ENCODE measurements around the gene KSR1. TPM values are rescaled to one million over a fixed set of nuclear protein-coding genes. Genes with fewer than 3 reads are reported as not detected.
A peak's percentile ranks its signal among the peaks of the same experiment; 100 is the strongest.
"Not testable (repeated sequence)": the region's sequence is repeated elsewhere in the genome, so short reads cannot be mapped to it uniquely, and the experiment has no call there.

Gene KSR1
- total RNA-seq, 2 experiments from 2014 or later = 57.0 to 60.2 TPM

DNA sequence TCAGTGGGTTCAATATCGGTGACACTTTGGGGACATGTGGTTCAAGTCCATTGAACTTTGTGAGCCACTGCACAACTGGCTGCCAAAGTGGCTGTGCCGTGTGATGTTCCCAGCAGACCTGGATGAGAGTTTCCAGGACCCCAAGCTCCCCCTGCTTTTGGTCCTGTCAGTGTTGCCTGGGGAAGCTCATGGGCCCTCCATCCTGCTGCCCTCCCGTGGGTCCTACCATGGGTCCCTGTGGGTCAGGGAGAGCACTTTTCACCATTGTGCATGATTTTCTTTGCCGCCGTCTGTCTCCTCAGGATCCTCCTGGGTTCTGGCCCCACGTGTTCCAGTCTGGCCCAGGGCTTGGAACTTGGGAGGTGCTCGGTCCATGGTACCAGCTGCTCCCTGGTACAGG is 212.9 kb downstream of the KSR1 start:
- Mint-ChIP-seq H3K9me3 (no peaks in the 10 kb centered on the region), H3K4me1 (no peaks in the 10 kb centered on the region), H3K27me3 (peaks cover 1% of the 10 kb centered on the region), H3K4me3 (no peak overlapping the region), H3K36me3 (no peaks in the 10 kb centered on the region), H3K27ac (no peak overlapping the region)
- DNase-seq (no peak), ATAC-seq (ENCODE audit: low read depth) (no peak)
- POLR2A ChIA-PET = no interaction called here

DNA sequence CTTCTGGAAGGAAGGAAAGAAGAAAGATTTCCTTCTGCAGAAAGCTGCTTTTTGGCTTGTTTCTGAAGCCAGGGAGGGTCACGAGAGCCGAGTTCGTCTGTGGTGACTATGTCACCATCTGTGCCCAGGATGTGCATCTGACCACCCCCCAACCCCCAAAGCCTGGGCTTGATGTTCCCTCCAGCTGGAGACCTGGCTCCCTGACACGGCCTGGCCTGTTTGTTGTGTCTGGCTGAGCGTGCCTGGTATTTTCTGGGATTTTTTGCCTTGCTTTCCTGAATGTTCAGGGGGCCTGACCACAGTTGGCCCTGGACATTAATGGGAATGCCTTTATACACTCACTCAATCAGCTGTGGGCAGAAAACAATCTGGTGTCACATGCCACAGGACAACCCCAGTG is 213.6 kb downstream of the KSR1 start:
- POLR2A ChIA-PET = no interaction called here
- Mint-ChIP-seq H3K9me3 (no peaks in the 10 kb centered on the region), H3K36me3 (no peaks in the 10 kb centered on the region), H3K27me3 (peaks cover 1% of the 10 kb centered on the region), H3K27ac (no peak overlapping the region), H3K4me1 (no peaks in the 10 kb centered on the region), H3K4me3 (no peak overlapping the region)
- no peak for ATAC-seq (ENCODE audit: low read depth)
- DNase-seq = no peak

DNA sequence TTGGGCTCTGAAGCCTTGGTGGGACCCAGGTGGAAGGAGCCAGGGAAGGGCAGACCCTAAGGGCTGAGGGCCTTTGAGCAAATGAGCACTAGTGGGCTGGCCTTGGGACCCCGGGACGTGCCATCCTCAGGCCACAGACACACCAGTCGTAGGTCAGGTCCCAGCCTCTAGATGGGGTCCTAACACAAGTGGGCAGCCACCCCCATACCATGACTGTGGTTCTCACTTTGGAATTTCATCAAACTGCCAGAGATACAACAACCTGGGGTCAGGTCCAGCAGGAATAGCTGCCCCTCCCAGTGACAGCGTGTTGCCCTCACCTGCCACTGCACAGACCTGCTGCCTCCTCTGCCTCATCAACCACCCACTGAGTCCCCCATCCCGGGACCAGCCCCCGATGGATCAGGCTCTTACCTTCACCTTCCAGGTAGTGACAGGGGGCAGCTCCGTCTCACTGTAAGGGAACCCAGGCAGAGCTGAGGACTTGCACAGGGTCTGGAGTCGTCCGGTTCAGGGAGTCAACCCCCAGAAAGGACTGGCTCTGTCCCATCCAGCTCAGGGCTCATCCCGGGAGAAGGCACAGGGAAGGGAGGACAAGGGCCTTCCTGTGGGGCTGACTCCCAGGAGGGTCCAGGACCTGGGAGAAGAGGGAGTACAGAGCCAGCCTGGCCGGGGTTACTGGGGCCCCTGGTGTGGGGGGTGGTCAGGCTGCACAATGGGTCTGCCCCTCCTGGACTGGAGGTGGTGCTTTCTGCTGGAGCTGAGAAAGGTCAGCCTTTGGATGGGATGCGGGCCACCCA is 214.7 kb downstream of the KSR1 start:
- POLR2A ChIA-PET = no interaction called here

DNA sequence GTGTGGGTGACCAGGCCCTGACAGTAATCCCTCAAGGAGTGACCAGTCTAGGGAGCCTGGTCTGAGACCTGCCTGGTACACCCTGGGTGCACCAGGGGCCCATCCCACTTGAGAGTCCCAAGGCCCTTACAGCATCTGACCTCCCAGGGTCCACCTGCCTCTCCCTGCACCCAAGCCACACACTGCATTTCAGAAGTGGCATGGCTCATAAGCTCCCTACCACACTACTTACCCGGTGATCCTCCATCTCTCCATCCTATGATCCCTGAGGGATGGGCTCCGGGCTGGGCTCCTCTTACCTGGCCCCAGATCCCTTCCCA is 215.3 kb downstream of the KSR1 start:
- H3K4me1 Mint-ChIP-seq = peaks cover under 1% of the 10 kb centered on the region
- no peak overlapping the region for H3K27ac Mint-ChIP-seq
- POLR2A ChIA-PET = no interaction called here

More for the DNA sequence above, 214.7 kb downstream of the KSR1 start:
- H3K36me3 Mint-ChIP-seq = no peaks in the 10 kb centered on the region
- H3K9me3 Mint-ChIP-seq = no peaks in the 10 kb centered on the region
- no peak overlapping the region for H3K27ac Mint-ChIP-seq
- peaks cover 4% of the 10 kb centered on the region for H3K27me3 Mint-ChIP-seq
- H3K4me3 Mint-ChIP-seq = no peak overlapping the region
- ATAC-seq (ENCODE audit: low read depth) (no peak), DNase-seq (no peak)
- H3K4me1 Mint-ChIP-seq = no peaks in the 10 kb centered on the region

DNA sequence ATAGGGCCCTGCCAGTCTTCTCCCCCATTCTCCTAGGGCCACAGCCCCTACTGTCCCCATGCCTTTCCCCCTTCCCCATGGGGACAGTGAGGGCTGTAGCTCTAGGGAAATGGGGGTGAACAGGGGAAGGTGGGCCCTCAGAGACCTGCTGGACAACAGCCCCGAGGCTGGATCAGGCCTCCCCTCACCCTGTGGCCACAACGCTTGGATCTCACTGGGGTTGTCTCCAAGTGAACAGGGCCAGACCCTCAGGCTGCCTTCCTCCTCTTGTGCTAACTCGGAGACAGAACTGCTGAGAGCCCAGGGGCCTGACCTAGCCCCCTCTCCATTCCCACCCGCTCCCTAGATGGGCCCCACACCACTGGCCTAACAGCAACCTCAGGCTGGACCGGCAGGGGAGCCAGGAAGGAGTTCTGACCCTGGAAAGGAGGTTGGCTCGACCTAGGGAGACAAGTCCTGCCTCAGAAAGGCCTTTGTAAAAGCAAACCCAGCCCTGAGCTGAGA is 215.8 kb downstream of the KSR1 start:
- not testable (repeated sequence) for H3K27ac Mint-ChIP-seq; ATAC-seq (ENCODE audit: low read depth); H3K27me3 Mint-ChIP-seq

More for the DNA sequence above, 215.3 kb downstream of the KSR1 start:
- Mint-ChIP-seq H3K36me3 (no peaks in the 10 kb centered on the region), H3K27me3 (peaks cover 5% of the 10 kb centered on the region), H3K9me3 (no peaks in the 10 kb centered on the region), H3K4me3 (no peak overlapping the region)
- no peak for DNase-seq
- no peak for ATAC-seq (ENCODE audit: low read depth)

DNA sequence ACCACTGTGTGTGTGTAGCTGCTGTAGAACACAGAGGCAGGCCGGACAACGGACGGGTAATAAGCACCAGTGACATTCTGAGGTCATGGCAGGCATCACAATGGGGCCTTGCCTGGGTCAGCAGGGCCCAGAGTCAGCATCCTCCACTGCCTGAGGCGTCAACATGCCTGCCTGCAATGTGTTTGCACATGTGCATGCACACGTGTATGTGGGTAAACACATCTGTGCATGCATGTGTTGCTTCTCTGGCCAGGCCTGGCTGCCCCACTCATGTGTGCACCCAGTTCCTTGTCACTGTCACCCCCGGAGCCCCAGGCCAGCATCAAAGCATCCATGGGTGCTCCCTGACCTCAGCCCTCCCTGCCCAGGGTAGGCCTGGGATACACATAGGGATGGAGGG is 218.1 kb downstream of the KSR1 start:
- no peaks in the 10 kb centered on the region for H3K9me3 Mint-ChIP-seq
- peaks cover 3% of the 10 kb centered on the region for H3K4me1 Mint-ChIP-seq
- DNase-seq (no peak), ATAC-seq (ENCODE audit: low read depth) (no peak)
- no peaks in the 10 kb centered on the region for H3K36me3 Mint-ChIP-seq
- H3K27me3 Mint-ChIP-seq = peaks cover 10% of the 10 kb centered on the region
- H3K4me3 Mint-ChIP-seq = no peak overlapping the region
- H3K27ac Mint-ChIP-seq = no peak overlapping the region
- POLR2A ChIA-PET = no interaction called here

More for the DNA sequence above, 215.8 kb downstream of the KSR1 start:
- DNase-seq = peak; percentile 14
- POLR2A ChIA-PET, H3K36me3 Mint-ChIP-seq, H3K4me3 Mint-ChIP-seq, H3K9me3 Mint-ChIP-seq, H3K4me1 Mint-ChIP-seq: not testable (repeated sequence)

Other genes with a start within 250 kb of the KSR1 start
- gene WSB1, start 162.3 kb upstream of the KSR1 start, total RNA-seq = 100 to 1,000 TPM; 171 to 175 TPM
- gene LGALS9, start 174.7 kb downstream of the KSR1 start, total RNA-seq = 100 to 1,000 TPM; 159 to 175 TPM

All from activated naive CD8-positive, alpha-beta T cell treated with anti-CD3 and anti-CD28 coated beads, Interleukin-2, amount 10 ng/mL, durations not matched to agents 7 days and 5 days (primary cell).